GM21447 (cell line): ENCODE results near the gene DXO.
A peak's percentile ranks its signal among the peaks of the same experiment; 100 is the strongest.

Experiments used
- ATAC-seq: cut with Tn5 transposase; IDR thresholded peaks from one replicate; pipeline ENCODE4 v1.9.1; 2021; ENCODE audit not compliant: unreplicated experiment

DXO gene

GRCh38 chr6:31958741-31959739, 12.9 kb downstream of the DXO start, which contains the start of the genes NELFE and SKIC2:
Gene NELFE, minus strand, starts transcription at chr6:31958971. Its CDS starts 525 bp downstream, at chr6:31958446.
Gene SKIC2, plus strand, starts transcription at chr6:31959175. Its CDS starts 18 bp downstream, at chr6:31959193.
- peak; percentile 93 for ATAC-seq

DNA sequence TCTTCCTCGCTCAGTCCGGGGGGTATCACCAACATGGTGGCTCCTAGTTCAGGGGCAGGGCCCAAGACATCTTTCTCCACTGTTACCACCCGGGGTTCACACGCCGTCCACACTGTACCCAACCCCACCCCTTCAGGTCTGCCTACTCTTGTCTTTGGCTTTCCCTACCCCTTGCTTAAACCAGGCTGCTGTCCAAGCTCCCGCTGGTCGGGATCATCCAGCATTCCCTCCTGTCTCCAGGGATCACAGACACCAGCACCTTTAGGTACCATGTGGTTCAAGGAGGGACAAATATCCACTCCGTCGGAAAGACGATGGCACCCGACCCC, 13.6 kb downstream of the DXO start:
- no peak for ATAC-seq

DNA sequence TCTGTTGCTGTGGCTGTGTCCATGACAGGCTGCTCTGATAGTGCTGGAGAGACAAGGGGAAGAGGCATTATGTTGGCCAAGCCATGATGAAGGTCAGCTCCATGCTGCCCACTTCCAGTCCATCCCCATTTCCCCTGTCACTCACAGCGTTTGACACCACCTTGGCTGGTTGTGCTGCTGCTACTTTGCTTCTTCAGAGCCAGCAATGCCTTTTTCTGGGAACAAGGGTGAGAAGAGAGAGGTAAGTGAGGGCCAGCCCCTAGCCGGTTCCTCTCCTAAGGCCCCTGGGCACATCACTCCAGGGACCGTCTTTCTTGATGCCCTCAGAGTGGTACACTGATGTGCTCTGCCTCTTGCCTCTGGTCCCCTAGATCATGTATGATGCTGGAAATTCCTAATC, 15.1 kb downstream of the DXO start:
- no peak for ATAC-seq

- no peak for ATAC-seq
These were observed 17.4 kb downstream of the DXO start for GRCh38 chr6:31954511-31954910.

DNA sequence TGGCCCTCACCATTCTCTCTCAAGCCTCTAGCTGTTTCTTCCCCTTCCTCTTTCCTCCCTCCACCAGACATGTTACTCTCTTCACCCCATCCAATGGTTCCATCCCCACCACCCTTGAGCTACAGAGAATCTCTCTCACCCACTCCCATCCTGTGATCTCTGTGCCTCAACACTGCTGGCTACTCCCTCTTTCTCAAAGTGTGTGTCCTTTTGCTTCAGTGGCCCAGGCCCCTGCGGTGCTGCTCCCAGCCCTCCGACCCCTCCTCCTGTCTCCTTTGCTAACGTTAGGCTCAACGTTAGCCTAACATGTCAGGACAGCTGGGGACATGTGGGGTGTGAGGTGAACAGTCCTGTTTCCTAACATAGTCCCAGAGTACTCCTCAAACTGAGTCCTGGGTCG, 19.0 kb downstream of the DXO start:
- no peak for ATAC-seq

DNA sequence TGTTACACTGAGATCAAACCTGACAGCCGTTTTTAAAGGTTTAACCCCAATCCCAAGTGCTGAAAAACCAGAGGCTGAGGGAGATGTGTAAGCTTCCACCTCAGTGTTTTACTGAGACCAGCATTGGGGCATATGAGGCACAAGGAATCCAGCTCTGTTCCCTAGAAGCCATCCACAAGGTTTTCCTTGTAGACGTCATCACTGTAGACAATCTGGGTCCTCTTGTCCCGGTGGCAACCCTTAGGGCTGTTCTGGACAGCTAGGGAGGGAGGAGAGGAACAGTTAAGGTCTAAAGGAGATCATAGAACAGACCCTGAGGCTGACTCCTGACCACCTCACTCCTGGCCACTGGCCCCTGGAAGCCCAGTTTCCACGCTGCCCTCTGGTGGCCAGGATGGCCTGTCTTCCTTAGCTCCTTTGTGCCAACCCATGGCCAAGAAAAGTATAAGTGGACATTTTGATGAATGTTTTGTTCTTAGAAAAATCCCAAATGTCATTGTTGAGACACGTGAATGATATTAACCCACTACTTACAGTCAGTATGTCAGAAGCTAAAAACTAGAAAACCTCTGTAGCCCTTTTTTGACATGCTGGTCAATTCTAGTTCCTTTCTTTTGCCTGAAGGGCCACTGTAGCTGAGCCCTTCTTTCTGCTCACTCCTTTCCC, 19.7 kb downstream of the DXO start:
- no peak for ATAC-seq

DNA sequence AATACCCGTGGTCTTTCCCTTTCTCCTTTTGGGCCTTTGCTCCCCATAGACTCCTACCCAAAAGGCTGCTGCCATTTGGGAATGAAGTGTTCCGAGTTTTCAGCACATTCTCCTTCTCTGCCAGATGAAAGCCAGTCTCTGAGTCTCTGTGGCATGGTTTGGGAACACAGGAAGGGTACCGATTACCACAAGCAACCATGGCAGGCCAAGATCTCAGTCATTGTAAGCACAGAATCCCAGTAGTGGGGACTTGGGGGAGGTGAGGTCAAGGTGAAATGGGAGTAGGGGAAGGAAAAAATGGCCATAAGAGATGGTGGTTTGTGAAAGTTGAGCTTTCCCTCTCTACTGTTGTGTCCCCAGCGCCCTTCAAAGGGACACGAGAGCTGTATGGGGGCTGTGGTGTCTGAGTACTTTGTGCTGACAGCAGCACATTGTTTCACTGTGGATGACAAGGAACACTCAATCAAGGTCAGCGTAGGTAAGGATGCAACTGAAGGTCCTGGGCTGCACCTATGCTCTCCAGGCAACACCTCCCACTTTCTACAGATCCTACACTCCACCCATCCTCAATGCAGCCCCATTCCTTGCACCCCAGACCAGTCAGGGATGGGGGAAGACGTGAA, 21.9 kb downstream of the DXO start:
- no peak for ATAC-seq

- no peak for ATAC-seq
These were observed 23.1 kb downstream of the DXO start for GRCh38 chr6:31948753-31949413.

DNA sequence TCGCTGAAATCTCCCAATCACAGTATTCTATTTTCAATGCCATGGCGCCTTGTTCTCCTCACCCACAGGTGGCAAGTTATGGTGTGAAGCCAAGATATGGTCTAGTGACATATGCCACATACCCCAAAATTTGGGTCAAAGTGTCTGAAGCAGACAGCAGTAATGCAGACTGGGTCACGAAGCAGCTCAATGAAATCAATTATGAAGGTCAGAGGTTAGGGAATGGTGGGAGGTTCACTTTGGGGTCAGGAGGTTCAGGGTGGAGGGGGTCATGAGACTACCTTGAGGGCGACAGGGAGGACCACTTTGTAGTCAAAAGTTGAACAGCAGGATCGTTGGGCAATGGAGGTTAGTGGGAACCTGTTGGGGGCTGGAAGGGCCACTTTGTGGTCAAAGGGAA, 23.6 kb downstream of the DXO start:
- no peak for ATAC-seq

GRCh38 chr6:31947864-31948263, 24.1 kb downstream of the DXO start:
- no peak for ATAC-seq

GRCh38 chr6:31947070-31947675, 24.8 kb downstream of the DXO start:
- ATAC-seq: no peak

DNA sequence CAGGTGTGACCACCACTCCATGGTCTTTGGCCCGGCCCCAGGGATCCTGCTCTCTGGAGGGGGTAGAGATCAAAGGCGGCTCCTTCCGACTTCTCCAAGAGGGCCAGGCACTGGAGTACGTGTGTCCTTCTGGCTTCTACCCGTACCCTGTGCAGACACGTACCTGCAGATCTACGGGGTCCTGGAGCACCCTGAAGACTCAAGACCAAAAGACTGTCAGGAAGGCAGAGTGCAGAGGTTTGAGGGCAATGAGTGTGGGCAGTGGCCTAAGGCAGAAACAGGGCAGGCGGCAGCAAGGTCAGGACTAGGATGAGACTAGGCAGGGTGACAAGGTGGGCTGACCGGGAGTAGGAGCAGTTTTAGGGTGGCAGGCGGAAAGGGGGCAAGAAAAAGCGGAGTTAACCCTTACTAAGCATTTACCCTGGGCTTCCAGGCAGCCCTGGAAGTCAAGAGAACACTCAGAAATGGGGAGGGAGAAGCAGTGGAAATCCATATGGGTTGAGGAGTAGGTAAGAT, 25.5 kb downstream of the DXO start:
- no peak for ATAC-seq

DNA sequence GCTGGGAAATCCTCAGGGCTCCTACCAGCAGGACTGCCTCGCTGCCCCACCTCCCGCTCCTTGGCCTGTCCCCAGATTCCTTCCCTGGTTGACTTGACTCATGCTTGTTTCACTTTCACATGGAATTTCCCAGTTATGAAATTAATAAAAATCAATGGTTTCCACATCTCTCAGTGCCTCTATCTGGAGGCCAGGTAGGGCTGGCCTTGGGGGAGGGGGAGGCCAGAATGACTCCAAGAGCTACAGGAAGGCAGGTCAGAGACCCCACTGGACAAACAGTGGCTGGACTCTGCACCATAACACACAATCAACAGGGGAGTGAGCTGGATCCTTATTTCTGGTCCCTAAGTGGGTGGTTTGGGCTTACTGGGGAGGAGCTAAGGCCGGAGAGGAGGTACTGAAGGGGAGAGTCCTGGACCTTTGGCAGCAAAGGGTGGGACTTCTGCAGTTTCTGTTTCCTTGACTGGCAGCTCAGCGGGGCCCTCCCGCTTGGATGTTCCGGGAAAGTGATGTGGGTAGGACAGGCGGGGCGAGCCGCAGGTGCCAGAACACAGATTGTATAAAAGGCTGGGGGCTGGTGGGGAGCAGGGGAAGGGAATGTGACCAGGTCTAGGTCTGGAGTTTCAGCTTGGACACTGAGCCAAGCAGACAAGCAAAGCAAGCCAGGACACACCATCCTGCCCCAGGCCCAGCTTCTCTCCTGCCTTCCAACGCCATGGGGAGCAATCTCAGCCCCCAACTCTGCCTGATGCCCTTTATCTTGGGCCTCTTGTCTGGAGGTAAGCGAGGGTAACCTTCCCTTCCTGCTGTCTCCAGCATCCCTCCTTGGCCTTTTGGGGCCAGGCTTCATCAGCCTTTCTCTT, 26.2 kb downstream of the DXO start, which contains the start of gene CFB:
Gene CFB (plus strand): TSS at position 589 of the 863 bp plus-strand sequence. CDS start 127 bp downstream, at position 716.
- ATAC-seq: no peak

GRCh38 chr6:31945154-31945506, 26.8 kb downstream of the DXO start:
- ATAC-seq: no peak

- ATAC-seq: no peak
These were observed 28.2 kb downstream of the DXO start for GRCh38 chr6:31943742-31944141.

- no peak for ATAC-seq
These were observed 31.7 kb downstream of the DXO start for GRCh38 chr6:31940256-31940664.

- ATAC-seq: no peak
These were observed 36.1 kb downstream of the DXO start for GRCh38 chr6:31935823-31936222.

DNA sequence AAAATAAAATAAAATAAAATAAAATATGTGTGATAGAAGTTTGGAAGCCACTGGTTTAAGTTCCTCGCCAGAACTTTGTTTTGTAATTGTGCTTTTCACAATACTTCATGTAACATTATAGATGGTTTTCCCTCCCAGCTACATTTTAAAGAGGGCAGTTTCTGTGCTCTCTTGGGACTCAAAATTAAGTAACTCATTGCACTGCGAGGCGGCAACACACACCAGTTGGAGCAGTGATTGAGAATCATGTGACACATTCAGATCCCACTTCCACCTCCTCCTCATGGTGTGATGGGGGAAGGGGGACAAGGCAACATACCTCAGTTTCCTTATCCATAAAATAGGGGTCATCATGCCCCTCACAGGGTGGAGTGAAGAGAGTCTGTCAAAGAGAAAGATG, 36.9 kb downstream of the DXO start:
- no peak for ATAC-seq

- no peak for ATAC-seq
These were observed 38.4 kb downstream of the DXO start for GRCh38 chr6:31933537-31933936.
